K562 (cell line): ENCODE measurements around the gene PPP1R1C. TPM values are rescaled to one million over a fixed set of nuclear protein-coding genes. Genes with fewer than 3 reads are reported as not detected.
A peak's percentile ranks its signal among the peaks of the same experiment; 100 is the strongest.

Experiments used
- CSDE1 ChIP-seq, 2 experiments: fragments of 450-650 bp; IDR thresholded peaks; 2 replicates each; pipeline ENCODE4 v1.6.1; 2016; ENCODE audit warnings: mild to moderate bottlenecking in 1 of 2
- ZSCAN29 ChIP-seq: fragments of 450-650 bp; IDR thresholded peaks from 2 replicates; pipeline ENCODE4 v1.6.1; 2017
- polyA plus RNA-seq, 8 experiments: library from polyadenylated mRNA; depleted of rRNA in 4 of 8; stranded (reverse) in 5 of 8; unstranded in 3 of 8; fragments of >200 nt; fragmentation: Nextera tagmentation in 2 of 8; fragmentation: Illumina TruSeq in 1 of 8; extraction: Ambion mirVana in 2 of 8; extraction: Trizol in 1 of 8; gene quantifications; 2 replicates each; pipeline versions ENCODE4 v1.2.1 to v1.2.3, GENCODE V29; 2011 to 2014; ENCODE audit warnings: inconsistent platforms in 1 of 8, missing spikeins in 1 of 8
- total RNA-seq, 7 experiments: library from RNA; depleted of rRNA in 6 of 7; stranded (reverse); fragments of >200 nt in 6 of 7; fragmentation: Illumina TruSeq in 2 of 7; extraction: Trizol in 2 of 7; gene quantifications; 2 replicates each; pipeline versions ENCODE4 v1.2.1 to v1.2.3, GENCODE V29; 2011 to 2021; ENCODE audit warnings: low replicate concordance in 1 of 7
- TF ChIP-seq, protein P1 (sequence below), 2 experiments: fragments of 450-650 bp; formaldehyde crosslinking in 1 of 2; IDR thresholded peaks; 2 replicates each; pipeline versions ENCODE4 v1.4.0 to v1.6.1; 2014 to 2020; ENCODE audit warnings: mild to moderate bottlenecking in 2 of 2, borderline replicate concordance in 1 of 2, low read depth in 1 of 2

PPP1R1C gene
- total and polyA plus RNA-seq, 9 of the 15 experiments (the other 6 are each of a cell fraction or from before 2014, with no cell fraction given), result 0.09 to 0.64 (median 0.40) TPM; not detected in 2

DNA sequence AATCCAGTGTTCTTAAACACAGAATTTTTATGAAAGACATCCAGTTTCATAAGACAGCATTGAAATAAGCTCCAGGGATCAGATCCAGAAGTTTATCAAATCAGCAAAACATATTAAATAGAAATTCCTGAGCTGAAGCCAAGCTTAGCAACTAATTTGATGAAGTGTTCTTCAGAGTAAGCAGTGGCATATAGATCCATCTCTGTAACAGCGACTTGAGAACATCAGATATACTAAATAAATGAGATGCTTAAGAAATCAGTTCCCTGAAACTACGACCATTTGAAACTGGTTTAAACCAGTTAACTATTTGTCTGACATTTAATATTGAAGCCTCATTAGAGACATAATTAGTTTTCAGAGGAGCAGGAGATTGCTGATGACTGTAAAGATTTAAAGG, 34.1 kb downstream of the PPP1R1C start (continued):
- TF ChIP-seq, protein P1, sequence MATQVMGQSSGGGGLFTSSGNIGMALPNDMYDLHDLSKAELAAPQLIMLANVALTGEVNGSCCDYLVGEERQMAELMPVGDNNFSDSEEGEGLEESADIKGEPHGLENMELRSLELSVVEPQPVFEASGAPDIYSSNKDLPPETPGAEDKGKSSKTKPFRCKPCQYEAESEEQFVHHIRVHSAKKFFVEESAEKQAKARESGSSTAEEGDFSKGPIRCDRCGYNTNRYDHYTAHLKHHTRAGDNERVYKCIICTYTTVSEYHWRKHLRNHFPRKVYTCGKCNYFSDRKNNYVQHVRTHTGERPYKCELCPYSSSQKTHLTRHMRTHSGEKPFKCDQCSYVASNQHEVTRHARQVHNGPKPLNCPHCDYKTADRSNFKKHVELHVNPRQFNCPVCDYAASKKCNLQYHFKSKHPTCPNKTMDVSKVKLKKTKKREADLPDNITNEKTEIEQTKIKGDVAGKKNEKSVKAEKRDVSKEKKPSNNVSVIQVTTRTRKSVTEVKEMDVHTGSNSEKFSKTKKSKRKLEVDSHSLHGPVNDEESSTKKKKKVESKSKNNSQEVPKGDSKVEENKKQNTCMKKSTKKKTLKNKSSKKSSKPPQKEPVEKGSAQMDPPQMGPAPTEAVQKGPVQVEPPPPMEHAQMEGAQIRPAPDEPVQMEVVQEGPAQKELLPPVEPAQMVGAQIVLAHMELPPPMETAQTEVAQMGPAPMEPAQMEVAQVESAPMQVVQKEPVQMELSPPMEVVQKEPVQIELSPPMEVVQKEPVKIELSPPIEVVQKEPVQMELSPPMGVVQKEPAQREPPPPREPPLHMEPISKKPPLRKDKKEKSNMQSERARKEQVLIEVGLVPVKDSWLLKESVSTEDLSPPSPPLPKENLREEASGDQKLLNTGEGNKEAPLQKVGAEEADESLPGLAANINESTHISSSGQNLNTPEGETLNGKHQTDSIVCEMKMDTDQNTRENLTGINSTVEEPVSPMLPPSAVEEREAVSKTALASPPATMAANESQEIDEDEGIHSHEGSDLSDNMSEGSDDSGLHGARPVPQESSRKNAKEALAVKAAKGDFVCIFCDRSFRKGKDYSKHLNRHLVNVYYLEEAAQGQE (IDR thresholded peaks at IDR 0.05; ENCODE audit: borderline replicate concordance), result peak; percentile 49; the same call in 1 of the 2 replicates
- TF ChIP-seq, protein P1 (CRISPR knock-in tag; IDR thresholded peaks at IDR 0.05; ENCODE audit: low read depth), result no peak
- TF ChIP-seq ZSCAN29 (no peak), CSDE1 (IDR thresholded peaks at IDR 0.05) (no peak)
